ENCODE measurements around the gene TM4SF20.
"Not testable (repeated sequence)": the region's sequence is repeated elsewhere in the genome, so short reads cannot be mapped to it uniquely, and the experiment has no call there.

The TM4SF20 gene

DNA sequence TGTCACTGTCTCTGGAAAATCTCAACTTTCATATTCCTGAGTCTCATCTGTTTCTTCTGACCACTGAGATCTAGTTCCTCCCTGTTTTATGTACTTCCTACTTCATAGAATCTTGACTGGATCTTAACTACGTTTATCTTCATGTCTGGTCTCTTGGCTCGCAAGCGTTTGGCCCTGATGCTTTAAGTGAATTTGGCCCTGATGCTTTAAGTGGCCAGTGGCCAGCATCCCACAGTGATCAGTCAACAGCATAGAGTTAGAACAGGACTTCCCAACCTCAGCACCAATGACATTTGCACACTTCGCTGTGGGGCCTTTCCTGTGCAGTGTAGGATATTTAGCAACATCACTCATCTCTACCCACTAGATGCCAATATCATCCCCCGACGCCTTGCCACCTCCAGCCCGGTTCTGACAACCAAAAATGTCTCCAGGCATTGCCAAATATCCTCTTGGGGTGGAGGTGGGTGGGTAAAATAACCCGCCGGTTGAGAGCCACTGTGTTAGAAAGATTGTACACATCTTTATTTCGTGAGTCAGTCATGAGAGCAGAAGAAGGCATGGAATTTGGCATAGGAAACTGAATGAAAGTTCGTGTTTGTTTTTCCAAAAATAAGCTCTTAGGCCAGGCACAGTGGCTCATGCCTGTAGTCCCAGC lies 12.2 kb downstream of the TM4SF20 start:
- no peak for DNase-seq

DNA sequence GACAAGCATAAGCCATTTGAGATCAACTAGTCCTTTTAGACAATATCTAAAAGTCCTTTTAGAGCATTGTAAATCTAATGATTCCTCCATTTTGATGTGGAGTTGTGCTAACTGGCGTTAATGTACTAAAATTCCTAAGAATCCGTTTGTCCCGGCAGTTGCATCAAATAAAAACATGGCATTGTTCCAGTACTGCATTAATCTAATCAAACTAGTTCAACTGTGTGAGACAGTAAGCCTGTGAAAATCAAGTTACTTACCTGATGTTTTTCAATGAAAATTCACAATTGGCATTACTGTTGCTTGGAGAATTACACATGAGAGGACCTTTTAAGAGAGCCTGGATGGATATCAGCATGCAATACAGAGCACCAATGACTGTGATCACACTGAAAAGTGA lies 13.3 kb downstream of the TM4SF20 start:
- no peak for DNase-seq

- DNase-seq = not testable (repeated sequence)
Measured at GRCh38 chr2:227364585-227365263, 14.4 kb downstream of the TM4SF20 start.

DNA sequence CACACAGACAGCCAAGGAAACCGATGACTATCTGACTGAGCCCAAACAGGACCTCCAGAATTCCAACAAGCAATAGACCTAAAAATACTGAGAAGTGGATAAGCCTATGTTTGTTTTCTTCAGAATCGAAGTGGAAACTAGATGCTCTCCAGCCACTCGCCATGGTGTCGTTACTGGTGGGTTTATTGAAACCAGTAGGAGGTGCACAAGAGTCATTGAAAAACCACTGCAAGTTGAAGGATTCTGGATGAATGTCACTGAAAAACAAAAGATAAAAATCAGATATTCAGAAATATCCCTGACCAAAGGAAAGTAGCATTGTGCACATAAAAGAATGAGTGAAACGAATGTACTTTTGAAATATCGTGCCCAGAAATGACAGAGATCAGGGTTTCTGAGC lies 15.3 kb downstream of the TM4SF20 start:
- DNase-seq = no peak

DNA sequence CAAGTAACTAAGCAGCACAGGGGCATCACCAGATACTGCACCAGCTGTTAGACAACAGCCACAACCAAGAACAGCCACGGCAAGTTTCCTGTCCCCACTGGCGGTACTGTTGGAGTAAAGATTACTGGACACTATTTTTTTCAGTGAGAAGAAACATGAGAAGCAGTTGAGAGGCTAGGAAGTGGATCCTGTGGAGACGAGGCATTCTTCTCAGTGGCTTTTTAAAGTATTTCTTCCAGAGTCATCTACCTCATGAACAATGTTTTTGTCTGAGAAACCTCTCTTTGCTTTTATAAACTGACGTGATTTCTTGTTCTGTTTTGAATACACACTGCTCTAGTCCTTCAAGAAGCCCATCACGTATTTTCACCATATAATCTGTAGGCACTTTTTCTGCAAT lies 18.8 kb downstream of the TM4SF20 start:
- DNase-seq = no peak

DNA sequence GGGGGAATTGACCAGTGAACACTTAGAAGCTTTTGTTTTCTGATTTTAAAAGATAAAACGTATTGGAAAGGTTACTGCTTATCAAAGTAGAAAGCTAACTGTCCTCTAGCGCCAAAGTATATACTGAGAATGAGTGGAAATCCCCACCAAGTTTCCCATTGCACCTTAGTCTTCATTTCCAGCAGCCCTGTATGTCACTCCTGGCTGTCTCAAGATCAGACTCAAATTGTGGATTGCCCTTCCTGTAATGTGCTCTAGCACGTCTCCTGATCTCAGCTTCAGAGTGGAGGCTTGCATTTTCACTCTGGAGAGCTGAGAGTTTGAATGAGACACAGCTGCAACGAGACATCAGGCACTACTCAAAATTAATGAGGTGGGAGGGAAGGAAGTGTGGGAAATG lies 27.5 kb downstream of the TM4SF20 start:
- no peak for DNase-seq

DNA sequence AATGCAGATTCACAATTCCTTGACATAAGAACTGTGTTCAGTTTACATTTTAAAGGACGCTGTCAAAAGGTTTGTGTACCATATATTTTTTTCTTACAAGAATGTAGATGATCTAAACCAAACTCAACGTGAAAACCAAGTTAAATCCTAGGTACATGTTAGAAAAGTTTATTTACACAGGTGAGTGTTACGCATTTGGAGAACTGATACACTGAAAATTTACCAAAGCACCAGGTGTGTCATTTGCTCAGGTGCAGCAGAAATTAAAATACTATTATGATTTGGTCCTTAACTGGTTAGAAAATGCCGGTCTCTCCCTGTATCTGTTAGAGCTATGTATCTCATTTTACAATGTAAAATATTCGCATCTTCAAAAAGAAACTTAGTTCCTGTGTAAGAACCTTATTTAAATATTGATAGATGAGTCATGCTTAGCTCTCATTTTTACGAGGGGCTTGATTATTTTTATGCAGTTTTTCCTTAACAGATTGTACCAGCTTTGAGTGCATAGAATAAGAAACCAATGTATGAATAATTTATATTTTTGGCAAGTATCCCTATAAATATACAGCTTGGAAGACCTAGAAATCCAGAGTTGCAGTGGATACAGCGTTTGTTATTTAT lies 29.0 kb downstream of the TM4SF20 start:
- DNase-seq = no peak

- DNase-seq = no peak
Measured at GRCh38 chr2:227348324-227348723, 30.8 kb downstream of the TM4SF20 start.

- DNase-seq = no peak
Measured at GRCh38 chr2:227347117-227347516, 32.0 kb downstream of the TM4SF20 start.

GRCh38 chr2:227344231-227344630 lies 34.9 kb downstream of the TM4SF20 start:
- no peak for DNase-seq

- DNase-seq = no peak
Measured at GRCh38 chr2:227341553-227341952, 37.6 kb downstream of the TM4SF20 start.

DNA sequence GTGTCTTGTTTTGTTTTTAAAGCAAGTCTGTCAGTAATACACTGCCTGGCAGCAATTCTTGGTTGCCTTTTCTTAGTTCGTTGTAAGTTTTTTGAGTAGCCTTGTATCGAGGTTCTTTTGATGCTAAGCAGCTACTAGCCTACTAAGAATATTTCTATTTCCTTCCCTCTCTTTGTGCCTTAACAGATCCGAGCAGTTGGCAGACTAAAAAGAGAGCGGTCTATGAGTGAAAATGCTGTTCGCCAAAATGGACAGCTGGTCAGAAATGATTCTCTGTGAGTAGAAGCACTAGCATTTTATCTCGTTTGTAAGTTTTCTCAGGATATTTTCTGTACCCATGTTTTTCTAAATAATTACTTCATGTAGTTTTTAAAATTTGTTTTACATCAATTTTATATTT lies 39.0 kb downstream of the TM4SF20 start:
- DNase-seq = no peak

DNA sequence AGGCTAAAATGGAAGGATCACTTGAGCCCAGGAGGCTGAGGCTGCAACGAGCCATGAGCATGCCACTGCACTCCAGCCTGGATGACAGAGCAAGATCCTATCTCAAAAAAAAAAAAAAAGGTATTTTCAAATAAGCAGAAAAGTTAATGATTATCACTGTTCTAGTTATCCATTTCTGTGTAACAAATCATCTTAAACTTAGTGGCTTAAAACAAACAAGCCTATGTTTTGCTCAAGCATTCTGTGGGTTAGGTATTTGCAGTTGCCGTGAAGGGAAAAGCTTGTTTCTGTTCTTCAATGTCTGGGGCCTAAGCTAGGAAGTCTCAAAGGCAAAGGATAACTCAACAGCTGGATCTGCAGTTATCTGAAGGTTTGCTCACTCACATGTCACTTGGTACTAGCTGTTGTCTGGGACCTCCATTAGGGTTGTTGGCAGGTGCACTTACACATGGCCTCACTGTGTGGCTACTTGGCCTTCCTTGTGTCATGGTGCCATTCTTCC lies 40.0 kb downstream of the TM4SF20 start:
- no peak for DNase-seq

DNA sequence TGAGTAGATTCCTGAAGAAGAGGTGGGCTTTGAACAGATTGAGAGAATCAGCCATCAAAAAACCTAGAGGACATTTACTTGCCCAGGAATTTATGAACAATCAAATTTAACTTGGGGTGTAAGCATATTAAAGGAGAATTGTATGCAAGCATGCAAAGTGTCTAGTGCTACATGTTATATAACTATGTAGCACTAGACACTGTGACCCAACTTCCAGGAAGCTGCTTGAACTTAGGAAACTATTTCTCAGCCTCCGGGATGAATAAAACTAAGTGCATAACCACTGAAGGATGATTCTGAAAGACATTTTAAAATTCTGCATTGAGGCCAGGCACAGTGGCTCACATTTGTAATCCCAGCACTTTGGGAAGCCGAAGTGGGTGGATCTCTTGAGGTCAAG lies 41.7 kb downstream of the TM4SF20 start:
- no peak for DNase-seq

GRCh38 chr2:227335713-227336112 lies 43.4 kb downstream of the TM4SF20 start:
- no peak for DNase-seq

GRCh38 chr2:227326783-227327182 lies 52.3 kb downstream of the TM4SF20 start:
- DNase-seq = no peak

DNA sequence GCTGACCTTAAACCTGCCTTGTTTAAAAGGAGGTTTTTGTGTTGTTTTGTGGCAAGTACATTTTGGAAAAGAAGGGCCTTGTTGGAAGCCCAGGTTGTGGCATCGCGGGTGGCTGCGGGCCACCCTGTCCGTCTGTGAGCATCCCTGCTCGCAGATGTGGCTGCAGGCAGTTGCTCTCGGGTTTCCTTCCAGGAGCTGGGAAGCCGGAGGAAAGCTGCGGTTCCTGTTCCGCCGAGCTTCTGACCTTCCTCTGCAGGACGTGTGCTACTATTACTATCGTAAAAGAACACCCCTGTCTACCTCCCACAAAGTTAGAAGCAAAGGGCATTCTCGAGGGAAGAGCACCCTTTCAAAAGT lies 53.3 kb downstream of the TM4SF20 start:
- DNase-seq = no peak

- peak; percentile 90 for DNase-seq
Measured at GRCh38 chr2:227324995-227325838, 53.9 kb downstream of the TM4SF20 start, which contains the start of gene MFF. Gene MFF, plus strand, starts transcription at chr2:227325251. Its CDS starts 5,415 bp downstream, at chr2:227330666.

- DNase-seq = no peak
Measured at GRCh38 chr2:227324642-227324994, 54.5 kb downstream of the TM4SF20 start.

DNA sequence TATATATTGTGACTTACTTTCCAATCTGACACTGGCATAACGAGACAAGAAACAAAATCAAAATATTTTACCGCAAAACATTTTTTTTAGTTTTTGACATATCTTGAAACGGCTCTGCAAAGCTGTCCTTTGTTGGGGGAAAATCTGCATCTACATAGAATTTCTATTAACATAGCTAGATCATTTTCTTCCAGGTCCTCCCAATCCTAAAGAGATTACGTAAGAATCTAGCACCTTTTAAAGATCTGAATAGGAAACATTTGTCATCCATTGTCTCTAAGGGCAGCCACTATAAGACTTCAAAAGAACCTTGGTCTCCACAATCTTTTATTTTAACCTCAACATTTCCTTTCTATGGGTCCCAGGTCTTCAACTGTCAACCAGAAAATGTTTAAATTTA lies 55.3 kb downstream of the TM4SF20 start:
- DNase-seq = no peak

DNA sequence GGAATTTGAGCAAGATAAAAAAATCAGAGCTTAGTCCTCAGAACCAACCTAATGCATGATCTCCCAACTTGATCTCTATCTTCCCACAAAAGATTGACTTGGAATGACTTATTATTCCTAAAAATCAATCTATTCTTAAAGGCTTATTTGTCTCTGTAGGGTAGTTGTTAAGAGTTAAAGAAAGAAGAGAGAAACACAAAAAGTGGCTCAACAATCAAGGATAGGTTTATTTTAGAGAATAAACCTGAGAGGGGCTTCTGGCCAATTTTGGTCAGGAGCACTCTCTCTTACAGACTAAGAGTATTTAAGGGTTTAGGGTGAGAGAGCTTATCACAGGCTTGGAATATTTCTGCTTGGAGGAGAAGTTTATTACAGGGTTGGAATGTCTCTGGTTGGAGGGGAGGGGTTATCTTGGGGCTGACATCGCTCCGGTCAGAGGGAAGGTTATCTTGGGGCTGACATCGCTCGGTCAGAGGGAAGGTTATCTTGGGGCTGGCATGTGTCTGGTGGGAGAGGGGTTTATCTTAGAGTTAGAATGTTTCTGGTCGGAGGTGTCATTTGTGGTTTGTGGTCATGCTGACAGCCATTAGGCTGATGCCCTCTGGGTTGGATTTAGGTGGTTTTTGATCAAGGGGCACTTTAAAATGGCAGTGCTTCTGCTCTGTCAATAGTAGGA lies 56.4 kb downstream of the TM4SF20 start:
- no peak for DNase-seq

GRCh38 chr2:227320305-227321094 lies 58.6 kb downstream of the TM4SF20 start:
- DNase-seq = no peak

All from activated T-cell treated with anti-CD3 and anti-CD28 coated beads for 4 hours (primary cell).